IPS DF 6.9 (cell line): ENCODE measurements around the gene SLC25A6.
"Not testable (repeated sequence)": the region's sequence is repeated elsewhere in the genome, so short reads cannot be mapped to it uniquely, and the experiment has no call there.

Experiments used
- DNase-seq: peaks from one replicate; pipeline ENCODE4 v3.0.0-alpha.2; 2013; ENCODE audit warnings: low read depth, low spot score
- H3K27ac ChIP-seq: one replicate; pipeline ENCODE4 v1.5.1; 2013; ENCODE audit warnings: low read length, control low read depth
- H3K27me3 ChIP-seq: 2 replicates; pipeline ENCODE4 v1.6.1; 2013; ENCODE audit warnings: mild to moderate bottlenecking, low read length; ENCODE audit not compliant: control insufficient read depth, insufficient read depth
- H3K36me3 ChIP-seq: 2 replicates; pipeline ENCODE4 v1.6.1; 2013; ENCODE audit warnings: low read length; ENCODE audit not compliant: control insufficient read depth, insufficient read depth
- H3K4me1 ChIP-seq: 2 replicates; pipeline ENCODE4 v1.6.1; 2013; ENCODE audit warnings: low read length; ENCODE audit not compliant: control insufficient read depth, insufficient read depth
- H3K4me3 ChIP-seq: 2 replicates; pipeline ENCODE4 v1.5.1; 2013; ENCODE audit warnings: mild to moderate bottlenecking, low read length
- H3K9me3 ChIP-seq: 2 replicates; pipeline ENCODE4 v1.6.1; 2013; ENCODE audit warnings: low read length, inconsistent platforms; ENCODE audit not compliant: control insufficient read depth, insufficient read depth
- WGBS: extraction: QIAGEN DNeasy Blood & Tissue Kit; methylation state at CpG from one replicate; pipeline ENCODE4 v1.1.7; 2013; ENCODE audit warnings: mixed read lengths, missing lambda C conversion rate; ENCODE audit not compliant: insufficient read length, insufficient coverage; 5-methylcytosine and 5-hydroxymethylcytosine counted together

Gene SLC25A6

DNA sequence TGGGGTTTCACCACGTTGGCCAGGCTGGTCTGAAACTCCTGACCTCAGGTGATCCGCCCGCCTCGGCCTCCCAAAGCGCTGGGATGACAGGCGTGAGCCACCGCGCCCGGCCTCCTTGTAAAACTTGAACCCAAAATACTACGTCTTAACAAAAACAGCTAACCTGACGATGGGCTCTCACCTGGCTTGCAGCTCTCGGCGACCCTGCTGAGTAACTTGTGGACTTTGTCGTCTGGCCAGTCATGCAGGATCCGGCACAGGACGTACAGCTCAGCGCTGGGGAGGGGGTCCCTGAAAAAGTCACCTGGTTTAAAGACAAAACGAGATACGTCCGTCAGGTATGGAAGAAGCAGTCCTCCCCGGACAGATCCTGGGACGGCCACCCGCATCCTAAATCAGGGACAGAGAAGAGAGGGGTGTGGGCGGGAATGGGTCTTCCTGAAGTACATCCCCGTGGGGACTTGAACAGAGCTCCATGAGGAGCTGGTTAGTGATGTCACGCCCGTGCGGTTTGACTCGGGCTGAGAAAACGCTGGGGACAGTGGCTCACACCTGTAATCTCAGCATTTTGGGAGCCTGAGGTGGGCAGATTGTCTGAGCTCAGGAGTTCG lies 20.7 kb upstream of the SLC25A6 start:
- H3K27ac ChIP-seq, result no peak overlapping the region
- DNase-seq, result no peak
- H3K4me3 ChIP-seq, result no peak overlapping the region
- H3K4me1 ChIP-seq, result no peaks in the 10 kb centered on the region
- no CpG with 5 or more reads among the region's 31 CpGs for WGBS
- no peaks in the 10 kb centered on the region for H3K9me3 ChIP-seq
- no peaks in the 10 kb centered on the region for H3K27me3 ChIP-seq
- peaks cover 35% of the 10 kb centered on the region for H3K36me3 ChIP-seq

- DNase-seq, result no peak
- Histone ChIP-seq H3K27me3 (no peaks in the 10 kb centered on the region), H3K4me3 (no peak overlapping the region), H3K27ac (no peak overlapping the region), H3K9me3 (no peaks in the 10 kb centered on the region), H3K4me1 (no peaks in the 10 kb centered on the region), H3K36me3 (peaks cover 30% of the 10 kb centered on the region)
- no CpG with 5 or more reads among the region's 12 CpGs for WGBS
Observed at GRCh38 chrX:1411326-1411725, 19.4 kb upstream of the SLC25A6 start.

DNA sequence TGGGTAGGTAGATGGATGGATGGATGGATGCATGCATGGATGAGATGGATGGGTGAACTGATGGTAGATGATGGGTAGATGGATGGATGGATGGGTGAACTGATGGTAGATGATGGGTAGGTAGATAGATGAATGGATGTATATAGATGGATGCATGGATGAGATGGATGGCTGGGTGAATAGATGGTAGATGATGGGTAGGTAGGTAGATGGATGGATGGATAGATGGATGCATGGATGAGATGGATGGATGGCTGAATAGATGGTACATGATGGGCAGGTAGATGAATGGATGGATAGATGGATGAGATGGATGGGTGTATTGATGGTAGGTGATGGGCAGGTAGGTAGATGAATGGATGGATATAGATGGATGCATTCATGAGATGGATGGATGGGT lies 15.1 kb upstream of the SLC25A6 start:
- no peak overlapping the region for H3K4me3 ChIP-seq
- no peak for DNase-seq
- H3K36me3 ChIP-seq, result peaks cover 46% of the 10 kb centered on the region
- no peak overlapping the region for H3K27ac ChIP-seq
- H3K9me3 ChIP-seq, result no peaks in the 10 kb centered on the region
- H3K4me1 ChIP-seq, result no peaks in the 10 kb centered on the region
- H3K27me3 ChIP-seq, result no peaks in the 10 kb centered on the region

GRCh38 chrX:1405769-1406168 lies 13.9 kb upstream of the SLC25A6 start:
- 100% methylated on average over 2 of the region's 2 CpGs for WGBS
- H3K27ac ChIP-seq, H3K27me3 ChIP-seq, H3K4me3 ChIP-seq, H3K9me3 ChIP-seq, H3K4me1 ChIP-seq, DNase-seq: not testable (repeated sequence)
- H3K36me3 ChIP-seq, result peaks cover 44% of the 10 kb centered on the region

DNA sequence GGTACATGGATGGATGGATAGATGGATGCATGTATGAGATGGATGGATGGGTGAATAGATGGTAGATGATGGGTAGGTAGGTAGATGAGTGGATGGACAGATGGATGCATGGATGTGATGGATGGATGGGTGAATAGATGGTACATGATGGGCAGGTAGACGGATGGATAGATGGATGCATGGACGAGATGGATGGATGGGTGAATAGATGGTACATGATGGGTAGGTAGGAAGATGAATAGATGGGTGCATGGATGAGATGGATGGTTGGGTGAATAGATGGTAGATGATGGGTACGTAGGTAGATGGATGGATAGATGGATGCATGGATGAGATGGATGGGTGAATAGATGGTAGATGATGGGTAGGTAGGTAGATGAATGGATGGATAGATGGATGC lies 12.0 kb upstream of the SLC25A6 start:
- not testable (repeated sequence) for H3K9me3 ChIP-seq, H3K4me3 ChIP-seq, H3K4me1 ChIP-seq, DNase-seq, H3K27me3 ChIP-seq, H3K27ac ChIP-seq
- 100% methylated on average over 1 of the region's 3 CpGs for WGBS
- H3K36me3 ChIP-seq, result peaks cover 50% of the 10 kb centered on the region

DNA sequence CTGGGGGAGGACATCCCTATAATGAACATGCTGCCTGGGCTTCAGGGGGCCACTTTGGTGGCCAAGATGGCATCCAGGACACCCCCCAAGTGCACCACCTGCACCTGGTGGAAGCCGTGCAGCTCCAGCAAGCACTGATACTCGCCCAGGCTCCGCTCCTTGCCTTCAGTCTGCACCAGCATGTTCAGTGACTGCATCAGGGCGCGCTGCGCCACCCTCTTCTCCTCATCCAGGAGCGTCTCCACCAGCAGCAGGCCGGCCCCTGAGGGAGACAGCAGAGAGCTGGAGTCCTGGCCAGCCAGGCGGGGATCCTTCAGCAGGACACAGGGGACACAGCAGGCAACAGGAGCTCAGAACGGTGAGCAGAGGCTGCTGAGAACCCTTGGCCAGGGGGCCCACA lies 11.3 kb upstream of the SLC25A6 start:
- H3K4me3 ChIP-seq, result no peak overlapping the region
- no peak for DNase-seq
- peaks cover 50% of the 10 kb centered on the region for H3K36me3 ChIP-seq
- no peaks in the 10 kb centered on the region for H3K9me3 ChIP-seq
- no peak overlapping the region for H3K27ac ChIP-seq
- H3K27me3 ChIP-seq, result no peaks in the 10 kb centered on the region
- WGBS, result no CpG with 5 or more reads among the region's 10 CpGs
- H3K4me1 ChIP-seq, result no peaks in the 10 kb centered on the region; the same call in 1 of the 2 replicates

DNA sequence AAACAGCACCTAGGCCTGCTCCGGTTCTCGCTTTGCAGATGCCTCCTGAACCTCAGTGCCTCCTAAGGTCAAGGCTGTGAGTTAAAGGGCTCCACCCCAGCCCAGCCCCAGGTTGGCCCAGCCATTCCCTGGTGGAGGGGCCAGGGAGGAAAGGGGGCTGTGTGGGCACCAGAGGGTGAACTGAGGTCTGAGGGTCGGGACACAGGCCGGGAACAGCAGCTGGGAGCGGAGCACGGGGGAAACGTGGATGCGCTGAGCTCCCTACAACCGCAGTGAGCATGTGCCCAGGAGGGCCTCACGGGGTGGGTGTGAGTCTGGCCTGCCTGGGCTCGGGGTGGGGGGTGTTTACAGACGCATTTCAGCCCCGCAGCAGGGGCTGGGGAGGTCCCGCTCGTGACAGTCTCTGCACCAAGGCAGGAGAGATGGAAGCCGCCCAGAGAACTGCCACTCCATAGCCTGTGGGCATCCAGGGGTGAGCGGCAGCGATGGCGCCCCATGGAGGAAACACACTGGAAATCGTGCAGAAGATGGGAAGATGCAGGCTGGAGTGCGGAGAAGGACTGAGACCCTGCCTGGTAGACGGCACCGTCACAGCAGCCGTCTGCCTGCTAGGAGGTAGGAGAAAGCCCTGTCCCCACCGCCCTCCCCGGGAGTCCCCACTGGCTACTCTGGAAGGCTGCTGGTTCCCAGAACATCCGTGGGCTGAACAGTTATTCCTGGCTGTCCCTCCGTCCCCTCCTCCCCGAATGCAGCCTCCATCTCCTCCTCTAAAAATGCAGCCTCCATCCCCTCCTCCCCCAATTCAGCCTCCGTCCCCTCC lies 9.9 kb upstream of the SLC25A6 start:
- H3K27me3 ChIP-seq, result no peaks in the 10 kb centered on the region
- no peaks in the 10 kb centered on the region; the same call in 1 of the 2 replicates for H3K4me1 ChIP-seq
- no peak for DNase-seq
- peaks cover 47% of the 10 kb centered on the region for H3K36me3 ChIP-seq
- no CpG with 5 or more reads among the region's 30 CpGs for WGBS
- no peak overlapping the region for H3K27ac ChIP-seq
- no peaks in the 10 kb centered on the region for H3K9me3 ChIP-seq
- H3K4me3 ChIP-seq, result no peak overlapping the region

DNA sequence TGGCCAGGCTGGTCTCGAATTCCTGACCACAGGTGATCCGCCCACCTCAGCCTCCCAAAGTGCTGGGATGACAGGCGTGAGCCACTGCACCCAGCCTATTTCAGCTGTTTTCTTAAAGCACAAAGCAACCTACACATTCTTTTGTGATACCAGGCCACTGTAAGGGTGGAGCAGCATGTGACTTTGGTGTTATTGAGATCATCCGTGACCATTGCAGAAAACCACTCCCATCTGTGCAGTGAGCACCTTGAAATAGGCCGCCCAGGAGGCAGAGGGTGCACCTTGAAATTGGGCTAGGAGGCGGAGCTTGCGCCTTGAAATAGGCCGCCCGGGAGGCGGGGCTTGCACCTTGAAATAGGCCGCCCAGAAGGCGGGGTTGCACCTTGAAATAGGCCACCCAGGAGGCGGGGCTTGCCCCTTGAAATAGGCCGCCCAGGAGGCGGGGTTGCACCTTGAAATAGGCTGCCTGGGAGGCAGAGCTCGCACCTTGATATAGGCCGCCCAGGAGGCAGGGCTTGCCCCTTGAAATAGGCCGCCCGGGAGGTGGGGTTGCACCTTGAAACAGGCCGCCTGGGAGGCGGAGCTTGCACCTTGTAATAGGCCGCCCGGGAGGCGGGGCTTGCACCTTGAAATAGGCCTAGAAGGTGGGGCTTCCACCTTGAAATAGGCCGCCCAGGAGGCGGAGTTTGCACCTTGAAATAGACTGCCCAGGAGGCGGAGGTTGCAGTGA lies 9.0 kb upstream of the SLC25A6 start:
- WGBS, result no CpG with 5 or more reads among the region's 27 CpGs
- no peaks in the 10 kb centered on the region for H3K9me3 ChIP-seq
- H3K4me3 ChIP-seq, result no peak overlapping the region
- peaks cover 42% of the 10 kb centered on the region for H3K36me3 ChIP-seq
- H3K27me3 ChIP-seq, result no peaks in the 10 kb centered on the region
- peak; percentile 76 for DNase-seq
- H3K4me1 ChIP-seq, result no peaks in the 10 kb centered on the region; the same call in 1 of the 2 replicates
- no peak overlapping the region for H3K27ac ChIP-seq

GRCh38 chrX:1400049-1400448 lies 8.1 kb upstream of the SLC25A6 start:
- no CpG with 5 or more reads among the region's 12 CpGs for WGBS
- no peak overlapping the region for H3K27ac ChIP-seq
- H3K9me3 ChIP-seq, result no peaks in the 10 kb centered on the region
- peaks cover 34% of the 10 kb centered on the region for H3K36me3 ChIP-seq
- H3K27me3 ChIP-seq, result no peaks in the 10 kb centered on the region
- H3K4me1 ChIP-seq, result no peaks in the 10 kb centered on the region; the same call in 1 of the 2 replicates
- DNase-seq, result no peak
- H3K4me3 ChIP-seq, result no peak overlapping the region

- WGBS, result no CpG with 5 or more reads among the region's 29 CpGs
- no peaks in the 10 kb centered on the region for H3K9me3 ChIP-seq
Observed at GRCh38 chrX:1398431-1399340, 6.8 kb upstream of the SLC25A6 start.

More at GRCh38 chrX:1398431-1399340, 6.8 kb upstream of the SLC25A6 start:
- H3K4me3 ChIP-seq, result no peak overlapping the region
- H3K27ac ChIP-seq, result no peak overlapping the region
- H3K36me3 ChIP-seq, result peaks cover 21% of the 10 kb centered on the region
- DNase-seq, result no peak
- no peaks in the 10 kb centered on the region for H3K27me3 ChIP-seq
- H3K4me1 ChIP-seq, result peaks cover 1% of the 10 kb centered on the region; the same call in 1 of the 2 replicates
